ENCODE results near the gene FAF1. TPM values are rescaled to one million over a fixed set of nuclear protein-coding genes. Genes with fewer than 3 reads are reported as not detected.

Gene FAF1
- total RNA-seq, 4 donors from 2014 or later = 72.0 to 107 (median 92.0) TPM

- no peak overlapping the region for H3K4me3 ChIP-seq
- no peak for TF ChIP-seq CTCF (IDR thresholded peaks at IDR 0.05 in 4 of 5, conservative IDR thresholded peaks at IDR 0.05 in 1 of 5)
- TF ChIP-seq POLR2A (IDR thresholded peaks at IDR 0.05) = no peak
- intact Hi-C loops (cut with DNase I; ENCODE audit: low total_unique reads) = no loop called here
- in situ Hi-C loops (cut with MboI; ENCODE audit: low sequenced_read_pairs in 4 of 4) = no loop called here
- H3K4me1 ChIP-seq = no peaks in the 10 kb centered on the region
- no peaks in the 10 kb centered on the region for H3K27me3 ChIP-seq
- peaks cover 0 to 12% of the 10 kb centered on the region in 2 donors for H3K36me3 ChIP-seq
- ATAC-seq = no peak
- no peak overlapping the region for H3K27ac ChIP-seq
- no peak for DNase-seq
- H3K9me3 ChIP-seq = no peaks in the 10 kb centered on the region
Measured at GRCh38 chr1:50522691-50523342, 437.2 kb downstream of the FAF1 start.

- TF ChIP-seq CTCF (IDR thresholded peaks at IDR 0.05 in 4 of 5, conservative IDR thresholded peaks at IDR 0.05 in 1 of 5) = no peak
- no peak for TF ChIP-seq POLR2A (IDR thresholded peaks at IDR 0.05)
- Histone ChIP-seq H3K27ac (no peak overlapping the region), H3K4me3 (no peak overlapping the region), H3K4me1 (no peaks in the 10 kb centered on the region), H3K36me3 (peaks cover 0 to 12% of the 10 kb centered on the region in 2 donors), H3K27me3 (no peaks in the 10 kb centered on the region), H3K9me3 (no peaks in the 10 kb centered on the region)
- in situ Hi-C loops (cut with MboI; ENCODE audit: low sequenced_read_pairs in 4 of 4) = no loop called here
- ATAC-seq (no peak), DNase-seq (no peak)
- intact Hi-C loops (cut with DNase I; ENCODE audit: low total_unique reads) = no loop called here
Measured at GRCh38 chr1:50521703-50522102, 438.4 kb downstream of the FAF1 start.

- no peaks in the 10 kb centered on the region for H3K36me3 ChIP-seq
Measured at GRCh38 chr1:50517488-50517887, 442.6 kb downstream of the FAF1 start.

GRCh38 chr1:50516056-50516455 is 444.0 kb downstream of the FAF1 start:
- Histone ChIP-seq H3K4me1 (no peaks in the 10 kb centered on the region), H3K4me3 (no peak overlapping the region), H3K36me3 (no peaks in the 10 kb centered on the region), H3K9me3 (no peaks in the 10 kb centered on the region), H3K27me3 (no peaks in the 10 kb centered on the region), H3K27ac (no peak overlapping the region)
- no peak for ATAC-seq
- no peak for DNase-seq
- intact Hi-C loops (cut with DNase I; ENCODE audit: low total_unique reads) (no loop called here), in situ Hi-C loops (cut with MboI; ENCODE audit: low sequenced_read_pairs in 4 of 4) (no loop called here)
- no peak for TF ChIP-seq CTCF (IDR thresholded peaks at IDR 0.05 in 4 of 5, conservative IDR thresholded peaks at IDR 0.05 in 1 of 5)
- TF ChIP-seq POLR2A (IDR thresholded peaks at IDR 0.05) = no peak

More at GRCh38 chr1:50517488-50517887, 442.6 kb downstream of the FAF1 start:
- H3K27me3 ChIP-seq = no peaks in the 10 kb centered on the region
- ATAC-seq (no peak), DNase-seq (no peak)
- no peaks in the 10 kb centered on the region for H3K4me1 ChIP-seq
- TF ChIP-seq CTCF (IDR thresholded peaks at IDR 0.05 in 4 of 5, conservative IDR thresholded peaks at IDR 0.05 in 1 of 5) (no peak), POLR2A (IDR thresholded peaks at IDR 0.05) (no peak)
- in situ Hi-C loops (cut with MboI; ENCODE audit: low sequenced_read_pairs in 4 of 4) (no loop called here), intact Hi-C loops (cut with DNase I; ENCODE audit: low total_unique reads) (no loop called here)
- no peaks in the 10 kb centered on the region for H3K9me3 ChIP-seq
- no peak overlapping the region for H3K27ac ChIP-seq
- H3K4me3 ChIP-seq = no peak overlapping the region
